H9 (cell line): ENCODE data around the gene TBC1D2. TPM values are rescaled to one million over a fixed set of nuclear protein-coding genes. Genes with fewer than 3 reads are reported as not detected.

Source experiments
- DNase-seq: peaks from one replicate; pipeline ENCODE4 v3.0.0-alpha.2; 2017
- H2AFZ ChIP-seq: one replicate; pipeline ENCODE4 v1.6.1; 2013; ENCODE audit warnings: mild to moderate bottlenecking, low read length, control low read depth, moderate library complexity
- H2AK5ac ChIP-seq: 2 replicates; pipeline ENCODE4 v1.6.1; 2013; ENCODE audit warnings: low read length, control low read depth, mixed read lengths; ENCODE audit not compliant: insufficient read length
- H2BK120ac ChIP-seq: one replicate; pipeline ENCODE4 v1.6.1; 2013; ENCODE audit warnings: low read depth, mild to moderate bottlenecking, low read length, control low read depth, inconsistent platforms; ENCODE audit not compliant: poor library complexity, severe bottlenecking
- H2BK12ac ChIP-seq: 2 replicates; pipeline ENCODE4 v1.6.1; 2013; ENCODE audit warnings: low read length, control low read depth, mixed read lengths, low read depth; ENCODE audit not compliant: insufficient read length
- H2BK15ac ChIP-seq: 2 replicates; pipeline ENCODE4 v1.6.1; 2013; ENCODE audit warnings: low read depth, low read length, control low read depth
- H2BK20ac ChIP-seq: one replicate; pipeline ENCODE4 v1.6.1; 2013; ENCODE audit warnings: low read depth, mild to moderate bottlenecking, low read length, control low read depth, inconsistent platforms; ENCODE audit not compliant: poor library complexity, severe bottlenecking
- H2BK5ac ChIP-seq: 2 replicates; pipeline ENCODE4 v1.6.1; 2013; ENCODE audit warnings: low read length, control low read depth, mixed read lengths; ENCODE audit not compliant: insufficient read length
- H3K14ac ChIP-seq: 2 replicates; pipeline ENCODE4 v1.6.1; 2013; ENCODE audit warnings: low read length, control low read depth; ENCODE audit not compliant: insufficient read depth
- H3K18ac ChIP-seq: 2 replicates; pipeline ENCODE4 v1.6.1; 2013; ENCODE audit warnings: low read depth, mild to moderate bottlenecking, mixed read lengths, low read length, control low read depth; ENCODE audit not compliant: insufficient read length
- H3K23ac ChIP-seq: 2 replicates; pipeline ENCODE4 v1.6.1; 2013; ENCODE audit warnings: low read length, control low read depth, mixed read lengths, low read depth; ENCODE audit not compliant: insufficient read length
- H3K23me2 ChIP-seq: 2 replicates; pipeline ENCODE4 v1.6.1; 2013; ENCODE audit warnings: low read depth, mild to moderate bottlenecking, mixed read lengths, low read length, control low read depth; ENCODE audit not compliant: insufficient read length, poor library complexity, severe bottlenecking
- H3K27ac ChIP-seq: 2 replicates; pipeline ENCODE4 v1.5.1; 2013; ENCODE audit warnings: low read length, control low read depth, mixed read lengths, low read depth; ENCODE audit not compliant: insufficient read length
- H3K27me3 ChIP-seq: 2 replicates; pipeline ENCODE4 v1.6.1; 2013; ENCODE audit warnings: low read length, control low read depth, inconsistent platforms; ENCODE audit not compliant: insufficient read depth
- H3K4ac ChIP-seq: 2 replicates; pipeline ENCODE4 v1.6.1; 2013; ENCODE audit warnings: low read depth, mild to moderate bottlenecking, control low read depth, inconsistent platforms, low read length, moderate library complexity
- H3K4me1 ChIP-seq: 2 replicates; pipeline ENCODE4 v1.6.1; 2013; ENCODE audit warnings: low read length, control low read depth, inconsistent platforms; ENCODE audit not compliant: insufficient read depth
- H3K4me2 ChIP-seq: 2 replicates; pipeline ENCODE4 v1.6.1; 2013; ENCODE audit warnings: low read length, control low read depth, mixed read lengths; ENCODE audit not compliant: insufficient read length, insufficient read depth
- H3K56ac ChIP-seq: 2 replicates; pipeline ENCODE4 v1.6.1; 2013; ENCODE audit warnings: low read depth, mild to moderate bottlenecking, mixed read lengths, low read length, control low read depth; ENCODE audit not compliant: insufficient read length
- H3K79me1 ChIP-seq: 2 replicates; pipeline ENCODE4 v1.6.1; 2013; ENCODE audit warnings: low read depth, mild to moderate bottlenecking, moderate library complexity, low read length, control low read depth, inconsistent platforms; ENCODE audit not compliant: insufficient read depth, poor library complexity, severe bottlenecking
- H3K79me2 ChIP-seq: 2 replicates; pipeline ENCODE4 v1.6.1; 2013; ENCODE audit warnings: low read length, control low read depth, inconsistent platforms; ENCODE audit not compliant: insufficient read depth
- H3K9ac ChIP-seq: 2 replicates; pipeline ENCODE4 v1.6.1; 2013; ENCODE audit warnings: low read length, control low read depth, mixed read lengths; ENCODE audit not compliant: insufficient read length; ENCODE audit errors: extremely low read depth
- H3K9me3 ChIP-seq: one replicate; pipeline ENCODE4 v1.6.1; 2013; ENCODE audit warnings: low read depth, low read length, inconsistent platforms; ENCODE audit not compliant: control insufficient read depth
- H3T11ph ChIP-seq: one replicate; pipeline ENCODE4 v1.6.1; 2013; ENCODE audit warnings: mild to moderate bottlenecking, low read length, control low read depth, inconsistent platforms
- H4K20me1 ChIP-seq: one replicate; pipeline ENCODE4 v1.6.1; 2013; ENCODE audit not compliant: control insufficient read depth, insufficient read length, insufficient read depth
- H4K5ac ChIP-seq: 2 replicates; pipeline ENCODE4 v1.6.1; 2013; ENCODE audit warnings: low read depth, mild to moderate bottlenecking, mixed read lengths, low read length, control low read depth; ENCODE audit not compliant: insufficient read length
- H4K8ac ChIP-seq: replicated peaks from 2 replicates; pipeline ENCODE4 v1.6.1; 2013; ENCODE audit warnings: low read length, control low read depth, mixed read lengths, low read depth; ENCODE audit not compliant: insufficient read length
- H4K91ac ChIP-seq: 2 replicates; pipeline ENCODE4 v1.6.1; 2013; ENCODE audit warnings: low read depth, mild to moderate bottlenecking, moderate library complexity, mixed read lengths, low read length, control low read depth; ENCODE audit not compliant: insufficient read length
- H3K27ac Mint-ChIP-seq, 3 experiments: 2 replicates in 2 of 3; 3 replicates in 1 of 3; pipeline ENCODE4 v1.8.0; 2020 to 2021; ENCODE audit warnings: mixed read lengths in 3 of 3, mild to moderate bottlenecking in 1 of 3, moderate library complexity in 1 of 3
- H3K27me3 Mint-ChIP-seq: 2 replicates; pipeline ENCODE4 v1.8.0; 2021; ENCODE audit warnings: low read depth, mild to moderate bottlenecking, moderate library complexity, mixed read lengths
- H3K36me3 Mint-ChIP-seq, 3 experiments: 2 replicates in 2 of 3; 3 replicates in 1 of 3; pipeline ENCODE4 v1.8.0; 2020 to 2021; ENCODE audit warnings: low read depth in 3 of 3, mixed read lengths in 3 of 3; ENCODE audit not compliant: insufficient read depth in 1 of 3
- H3K4me1 Mint-ChIP-seq, 2 experiments: 2 replicates each; pipeline ENCODE4 v1.8.0; 2020; ENCODE audit warnings: mixed read lengths in 2 of 2
- H3K4me3 Mint-ChIP-seq, 2 experiments: 2 replicates in 1 of 2; 3 replicates in 1 of 2; pipeline ENCODE4 v1.8.0; 2020 to 2021; ENCODE audit warnings: mild to moderate bottlenecking in 2 of 2, mixed read lengths in 2 of 2, moderate library complexity in 1 of 2
- H3K9me3 Mint-ChIP-seq, 2 experiments: 2 replicates in 1 of 2; 3 replicates in 1 of 2; pipeline ENCODE4 v1.8.0; 2020; ENCODE audit warnings: mild to moderate bottlenecking in 2 of 2, mixed read lengths in 2 of 2, moderate library complexity in 1 of 2
- CTCF ChIP-seq: fragments of 200-600 bp; sonication (generic); conservative IDR thresholded peaks from 3 replicates; pipeline ENCODE4 v1.8.0; 2021; ENCODE audit warnings: antibody characterized with exemption, mild to moderate bottlenecking
- WGBS: extraction: QIAGEN DNeasy Blood & Tissue Kit; methylation state at CpG from one replicate; pipeline ENCODE4 v1.1.7; 2013; ENCODE audit warnings: missing lambda C conversion rate, low lambda C conversion rate, mixed read lengths; ENCODE audit not compliant: insufficient read length; ENCODE audit errors: extremely low coverage; 5-methylcytosine and 5-hydroxymethylcytosine counted together
- total RNA-seq: library from RNA; stranded (reverse); gene quantifications from 2 replicates; pipeline ENCODE4 v1.2.1, GENCODE V29; 2021

Gene TBC1D2
- total RNA-seq, 1 experiment from 2014 or later = 2.9 TPM

GRCh38 chr9:98195671-98196070 is 59.8 kb downstream of the TBC1D2 start:
- no peak overlapping the region for H4K91ac ChIP-seq
- no peaks in the 10 kb centered on the region for H3K79me1 ChIP-seq
- Mint-ChIP-seq H3K9me3 (no peaks in the 10 kb centered on the region; a peak in 1 of 5 replicates), H3K27me3 (no peaks in the 10 kb centered on the region), H3K4me3 (no peak overlapping the region), H3K4me1 (peaks cover 20 to 33% of the 10 kb centered on the region in 2 experiments), H3K27ac (no peak overlapping the region), H3K36me3 (no peaks in the 10 kb centered on the region)
- peaks cover 8% of the 10 kb centered on the region; the same call in 1 of the 2 replicates for H3K4me1 ChIP-seq
- no peak overlapping the region for H2BK120ac ChIP-seq
- no peak overlapping the region for H3K4me2 ChIP-seq
- H2AK5ac ChIP-seq = no peak overlapping the region
- H3K14ac ChIP-seq = no peak overlapping the region
- no peak overlapping the region for H3K23ac ChIP-seq
- H3K79me2 ChIP-seq = no peaks in the 10 kb centered on the region; the same call in 1 of the 2 replicates
- no CpG with 5 or more reads among the region's 4 CpGs for WGBS
- H4K5ac ChIP-seq = no peak overlapping the region
- no peak overlapping the region for H2BK5ac ChIP-seq
- no peaks in the 10 kb centered on the region for H3K9me3 ChIP-seq
- H3K4ac ChIP-seq = no peak overlapping the region
- H3K9ac ChIP-seq = no peak overlapping the region
- no peak overlapping the region for H4K8ac ChIP-seq
- no peak overlapping the region for H3T11ph ChIP-seq
- H3K18ac ChIP-seq = no peak overlapping the region
- no peaks in the 10 kb centered on the region for H4K20me1 ChIP-seq
- no peak for TF ChIP-seq CTCF
- no peak overlapping the region for H3K56ac ChIP-seq
- H2BK15ac ChIP-seq = no peak overlapping the region
- H3K27me3 ChIP-seq = no peaks in the 10 kb centered on the region
- H2AFZ ChIP-seq = no peak overlapping the region
- no peak for DNase-seq
- peaks cover 6% of the 10 kb centered on the region for H3K23me2 ChIP-seq
- H2BK12ac ChIP-seq = no peak overlapping the region
- no peak overlapping the region for H3K27ac ChIP-seq
- H2BK20ac ChIP-seq = no peak overlapping the region
